ENCODE data around the gene SEMA7A.

The SEMA7A gene

DNA sequence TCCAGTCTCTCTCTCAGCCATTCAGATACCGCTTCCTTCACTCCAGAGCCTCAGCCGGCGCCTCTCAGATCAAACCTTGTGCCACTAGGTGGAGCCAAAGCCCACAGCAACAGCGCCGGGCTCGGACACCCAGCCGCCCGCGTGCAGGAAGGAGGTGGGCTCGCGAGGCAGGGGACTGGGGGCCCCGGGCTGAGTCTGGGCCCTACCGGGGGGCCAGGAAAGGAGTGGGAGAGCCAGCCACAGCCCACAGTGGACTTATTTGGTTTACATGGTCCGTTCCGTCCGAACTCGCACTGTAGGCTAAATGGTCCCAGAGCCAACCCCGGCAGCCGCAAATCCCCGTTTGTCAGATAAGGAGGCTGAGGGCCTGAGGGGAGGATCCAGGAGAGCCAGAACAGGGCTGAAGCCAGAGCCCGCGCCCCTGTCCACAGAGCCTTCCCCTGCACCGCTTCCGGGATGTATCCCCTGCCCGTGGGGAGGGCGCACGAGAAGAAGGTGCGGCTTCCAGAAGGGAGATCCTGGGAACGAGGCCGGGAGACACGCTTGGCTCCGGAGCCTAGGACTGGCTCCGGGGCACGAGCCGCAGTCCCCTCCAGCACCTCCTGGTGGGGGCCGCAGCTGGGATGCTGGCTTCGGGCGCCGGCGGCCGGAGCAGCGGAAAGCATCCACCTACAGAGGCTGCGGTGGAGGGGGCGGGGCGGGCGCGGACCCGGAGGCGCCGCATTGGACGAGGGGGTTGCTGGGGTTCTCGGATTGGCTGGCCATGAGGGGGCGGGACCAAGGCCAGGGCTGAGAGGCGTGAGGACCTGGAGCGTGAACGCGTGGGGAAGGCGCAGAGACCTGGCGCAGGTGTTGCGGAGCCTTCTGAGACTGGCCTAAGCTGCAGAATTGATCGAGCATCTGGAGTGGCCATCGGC is 59.8 kb downstream of the SEMA7A start:
- no peak overlapping the region for H3K14ac ChIP-seq (ENCODE audit: low read length in 2 of 2)
- peak overlapping the region in 1 of 2 experiments; percentile 71 for H3K18ac ChIP-seq (ENCODE audit: low read depth in 1 of 2, low read length in 2 of 2)
- peak overlapping the region; percentile 62 for H3K9ac ChIP-seq (ENCODE audit: low read length)
- H3K79me1 ChIP-seq (replicated peaks; ENCODE audit: low read length, poor library complexity, severe bottlenecking), result no peaks in the 10 kb centered on the region
- peak overlapping the region in 1 of 2 experiments; percentile 27 for H2BK12ac ChIP-seq (ENCODE audit: low read length in 2 of 2)
- no peak overlapping the region for H2BK5ac ChIP-seq (ENCODE audit: low read depth, low read length, poor library complexity, severe bottlenecking)
- peak overlapping the region; percentile 95 for H3K4me2 ChIP-seq (ENCODE audit: low read length, poor library complexity, severe bottlenecking)
- no peaks in the 10 kb centered on the region for H3K36me3 ChIP-seq (ENCODE audit: control insufficient read depth in 1 of 2, insufficient read depth in 2 of 2, low read depth in 1 of 2, low read length in 2 of 2)
- H3K4ac ChIP-seq (ENCODE audit: low read depth in 1 of 2, low read length in 2 of 2), result peak overlapping the region in 1 of 2 experiments; percentile 24
- peaks cover 12% of the 10 kb centered on the region for H3K4me1 ChIP-seq (ENCODE audit: control insufficient read depth, insufficient read depth, low read depth, low read length)
- WGBS, result under 1% methylated on average over 61 of the region's 62 CpGs
- H3K27ac ChIP-seq (ENCODE audit: low read length, poor library complexity, severe bottlenecking), result peak overlapping the region; percentile 63
- H3K4me3 ChIP-seq (ENCODE audit: insufficient read depth in 1 of 2, low read depth in 1 of 2, low read length in 2 of 2), result peak overlapping the region; percentile 61 to 89
- H4K8ac ChIP-seq (ENCODE audit: low read length), result peak overlapping the region; percentile 3
- DNase-seq, result peak; percentile 90
- peak overlapping the region; percentile 54 for H2AFZ ChIP-seq (ENCODE audit: low read depth, low read length)
- H3K9me3 ChIP-seq (ENCODE audit: control insufficient read depth, low read length), result no peaks in the 10 kb centered on the region
- no peak overlapping the region for H4K91ac ChIP-seq (ENCODE audit: low read length)
- no peak overlapping the region for H2BK15ac ChIP-seq (ENCODE audit: low read depth, poor library complexity, severe bottlenecking)
- H3K23ac ChIP-seq (ENCODE audit: low read length in 2 of 2), result peak overlapping the region in 1 of 2 experiments; percentile 41
- peaks cover 0 to 34% of the 10 kb centered on the region in 2 experiments for H3K27me3 ChIP-seq (ENCODE audit: control insufficient read depth in 1 of 2, insufficient read depth in 1 of 2, low read length in 2 of 2)
- no peak overlapping the region for H2AK5ac ChIP-seq (ENCODE audit: low read length, severe bottlenecking)
- H2BK120ac ChIP-seq (ENCODE audit: low read depth, low read length), result no peak overlapping the region

DNA sequence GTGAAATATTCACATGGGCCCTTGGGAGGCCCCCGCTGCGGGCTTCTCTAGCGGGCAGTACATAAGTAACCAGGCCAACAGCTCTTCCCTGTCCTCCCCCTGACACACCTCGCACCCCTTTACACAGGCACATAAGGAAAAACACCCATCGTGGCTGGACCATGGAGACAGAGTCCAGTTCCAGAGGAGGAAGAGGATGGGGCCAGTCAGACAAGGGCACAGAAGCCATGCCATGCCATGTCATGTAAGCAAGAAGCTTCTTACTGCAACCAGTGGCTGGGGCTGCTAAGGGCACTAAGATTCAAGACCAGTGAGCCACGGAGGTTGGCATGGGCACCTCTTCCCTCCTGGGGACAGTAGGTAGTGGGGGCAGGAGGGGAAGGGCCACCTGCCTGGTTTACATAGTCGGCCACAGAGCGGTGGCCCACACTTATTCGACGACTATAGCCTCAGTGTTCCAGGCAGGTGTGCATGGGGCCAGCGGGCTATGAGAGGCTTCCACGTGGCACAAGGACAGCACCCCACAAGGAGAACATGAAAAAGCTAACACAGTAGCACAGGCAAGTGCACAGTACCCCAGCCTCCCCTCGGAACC is 60.6 kb downstream of the SEMA7A start:
- Histone ChIP-seq H3K4ac (ENCODE audit: low read depth in 1 of 2, low read length in 2 of 2) (no peak overlapping the region), H3K4me1 (ENCODE audit: control insufficient read depth, insufficient read depth, low read depth, low read length) (peaks cover 9% of the 10 kb centered on the region), H4K91ac (ENCODE audit: low read length) (no peak overlapping the region), H3K79me1 (replicated peaks; ENCODE audit: low read length, poor library complexity, severe bottlenecking) (no peaks in the 10 kb centered on the region), H3K27me3 (ENCODE audit: control insufficient read depth in 1 of 2, insufficient read depth in 1 of 2, low read length in 2 of 2) (peaks cover 0 to 37% of the 10 kb centered on the region in 2 experiments), H2AFZ (ENCODE audit: low read depth, low read length) (no peak overlapping the region), H3K4me3 (ENCODE audit: insufficient read depth in 1 of 2, low read depth in 1 of 2, low read length in 2 of 2) (no peak overlapping the region), H3K4me2 (ENCODE audit: low read length, poor library complexity, severe bottlenecking) (no peak overlapping the region), H3K36me3 (ENCODE audit: control insufficient read depth in 1 of 2, insufficient read depth in 2 of 2, low read depth in 1 of 2, low read length in 2 of 2) (no peaks in the 10 kb centered on the region), H3K27ac (ENCODE audit: low read length, poor library complexity, severe bottlenecking) (no peak overlapping the region), H3K14ac (ENCODE audit: low read length in 2 of 2) (no peak overlapping the region), H3K9me3 (ENCODE audit: control insufficient read depth, low read length) (no peaks in the 10 kb centered on the region), H3K18ac (ENCODE audit: low read depth in 1 of 2, low read length in 2 of 2) (no peak overlapping the region), H2BK5ac (ENCODE audit: low read depth, low read length, poor library complexity, severe bottlenecking) (no peak overlapping the region), H2BK120ac (ENCODE audit: low read depth, low read length) (no peak overlapping the region), H2BK15ac (ENCODE audit: low read depth, poor library complexity, severe bottlenecking) (no peak overlapping the region), H3K23ac (ENCODE audit: low read length in 2 of 2) (no peak overlapping the region), H3K9ac (ENCODE audit: low read length) (no peak overlapping the region), H2AK5ac (ENCODE audit: low read length, severe bottlenecking) (no peak overlapping the region), H2BK12ac (ENCODE audit: low read length in 2 of 2) (no peak overlapping the region), H4K8ac (ENCODE audit: low read length) (no peak overlapping the region)
- DNase-seq, result no peak
- WGBS, result 63% methylated on average over 13 of the region's 13 CpGs

DNA sequence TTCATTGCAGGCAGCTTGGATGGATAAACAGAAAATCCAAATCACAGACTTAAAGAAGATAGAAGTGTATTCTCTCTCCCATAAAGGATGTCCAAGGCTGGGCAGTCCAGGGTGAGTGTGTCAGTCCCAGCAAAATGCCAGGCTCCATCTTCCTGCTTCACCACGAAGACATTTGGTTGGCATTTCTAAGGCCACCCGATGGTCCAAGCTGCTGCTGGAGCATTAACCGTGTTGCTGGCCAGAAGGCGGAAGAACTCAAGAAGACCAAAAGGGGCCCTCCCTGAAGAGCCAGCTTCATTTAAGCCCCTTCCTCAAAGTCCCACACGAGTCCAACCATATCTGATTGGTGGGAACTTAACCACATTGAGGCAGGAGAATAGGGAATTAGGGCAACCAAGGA is 63.3 kb downstream of the SEMA7A start:
- Histone ChIP-seq H2BK15ac (ENCODE audit: low read depth, poor library complexity, severe bottlenecking) (no peak overlapping the region), H2AFZ (ENCODE audit: low read depth, low read length) (no peak overlapping the region), H3K79me1 (replicated peaks; ENCODE audit: low read length, poor library complexity, severe bottlenecking) (no peaks in the 10 kb centered on the region), H3K27ac (ENCODE audit: low read length, poor library complexity, severe bottlenecking) (no peak overlapping the region), H2BK120ac (ENCODE audit: low read depth, low read length) (no peak overlapping the region), H2BK12ac (ENCODE audit: low read length in 2 of 2) (no peak overlapping the region), H3K4me3 (ENCODE audit: insufficient read depth in 1 of 2, low read depth in 1 of 2, low read length in 2 of 2) (no peak overlapping the region), H4K91ac (ENCODE audit: low read length) (no peak overlapping the region), H2AK5ac (ENCODE audit: low read length, severe bottlenecking) (no peak overlapping the region), H3K9me3 (ENCODE audit: control insufficient read depth, low read length) (no peaks in the 10 kb centered on the region), H3K14ac (ENCODE audit: low read length in 2 of 2) (no peak overlapping the region), H3K18ac (ENCODE audit: low read depth in 1 of 2, low read length in 2 of 2) (no peak overlapping the region), H3K4me1 (ENCODE audit: control insufficient read depth, insufficient read depth, low read depth, low read length) (peaks cover 18% of the 10 kb centered on the region), H3K36me3 (ENCODE audit: control insufficient read depth in 1 of 2, insufficient read depth in 2 of 2, low read depth in 1 of 2, low read length in 2 of 2) (no peaks in the 10 kb centered on the region), H4K8ac (ENCODE audit: low read length) (no peak overlapping the region), H3K4me2 (ENCODE audit: low read length, poor library complexity, severe bottlenecking) (no peak overlapping the region), H3K4ac (ENCODE audit: low read depth in 1 of 2, low read length in 2 of 2) (no peak overlapping the region), H3K23ac (ENCODE audit: low read length in 2 of 2) (no peak overlapping the region), H3K9ac (ENCODE audit: low read length) (no peak overlapping the region), H2BK5ac (ENCODE audit: low read depth, low read length, poor library complexity, severe bottlenecking) (no peak overlapping the region), H3K27me3 (ENCODE audit: control insufficient read depth in 1 of 2, insufficient read depth in 1 of 2, low read length in 2 of 2) (peaks cover 0 to 46% of the 10 kb centered on the region in 2 experiments)
- DNase-seq, result no peak
- 92% methylated on average over 5 of the region's 5 CpGs for WGBS

DNA sequence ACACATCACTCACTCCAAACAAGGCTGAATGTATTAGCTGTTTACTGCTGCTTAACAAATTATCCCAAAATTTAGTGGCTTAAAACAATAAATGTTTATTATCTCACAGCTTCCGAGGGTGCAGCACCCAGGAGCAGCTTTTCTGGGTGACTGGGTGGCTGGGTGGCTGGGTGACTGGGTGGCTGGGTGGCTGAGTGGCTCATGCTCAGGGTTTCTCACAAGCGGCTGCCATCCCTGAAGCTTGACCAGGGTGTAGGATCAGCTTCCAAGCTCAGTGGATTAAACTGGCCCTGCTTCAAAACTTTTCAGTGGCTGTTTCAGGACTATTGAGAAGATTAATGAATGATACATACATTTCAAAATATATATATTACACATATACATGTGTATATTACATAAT is 64.0 kb downstream of the SEMA7A start:
- Histone ChIP-seq H3K79me1 (replicated peaks; ENCODE audit: low read length, poor library complexity, severe bottlenecking) (no peaks in the 10 kb centered on the region), H4K8ac (ENCODE audit: low read length) (no peak overlapping the region), H3K9me3 (ENCODE audit: control insufficient read depth, low read length) (no peaks in the 10 kb centered on the region), H2BK5ac (ENCODE audit: low read depth, low read length, poor library complexity, severe bottlenecking) (no peak overlapping the region), H2BK120ac (ENCODE audit: low read depth, low read length) (no peak overlapping the region), H3K23ac (ENCODE audit: low read length in 2 of 2) (no peak overlapping the region), H3K27me3 (ENCODE audit: control insufficient read depth in 1 of 2, insufficient read depth in 1 of 2, low read length in 2 of 2) (peaks cover 0 to 50% of the 10 kb centered on the region in 2 experiments), H4K91ac (ENCODE audit: low read length) (no peak overlapping the region), H3K4me2 (ENCODE audit: low read length, poor library complexity, severe bottlenecking) (no peak overlapping the region), H3K4me1 (ENCODE audit: control insufficient read depth, insufficient read depth, low read depth, low read length) (peaks cover 20% of the 10 kb centered on the region), H3K4ac (ENCODE audit: low read depth in 1 of 2, low read length in 2 of 2) (no peak overlapping the region), H2AFZ (ENCODE audit: low read depth, low read length) (no peak overlapping the region), H3K18ac (ENCODE audit: low read depth in 1 of 2, low read length in 2 of 2) (no peak overlapping the region), H2BK15ac (ENCODE audit: low read depth, poor library complexity, severe bottlenecking) (no peak overlapping the region), H3K27ac (ENCODE audit: low read length, poor library complexity, severe bottlenecking) (no peak overlapping the region), H3K9ac (ENCODE audit: low read length) (no peak overlapping the region), H2AK5ac (ENCODE audit: low read length, severe bottlenecking) (no peak overlapping the region), H3K14ac (ENCODE audit: low read length in 2 of 2) (no peak overlapping the region), H2BK12ac (ENCODE audit: low read length in 2 of 2) (no peak overlapping the region), H3K36me3 (ENCODE audit: control insufficient read depth in 1 of 2, insufficient read depth in 2 of 2, low read depth in 1 of 2, low read length in 2 of 2) (no peaks in the 10 kb centered on the region), H3K4me3 (ENCODE audit: insufficient read depth in 1 of 2, low read depth in 1 of 2, low read length in 2 of 2) (no peak overlapping the region)
- 80% methylated on average over 1 of the region's 2 CpGs for WGBS
- DNase-seq, result no peak
